CD4-positive, alpha-beta T cell (primary cell): ENCODE results near the gene ABHD16A. TPM values are rescaled to one million over a fixed set of nuclear protein-coding genes. Genes with fewer than 3 reads are reported as not detected.
"Not testable (repeated sequence)": the region's sequence is repeated elsewhere in the genome, so short reads cannot be mapped to it uniquely, and the experiment has no call there.

ENCODE experiments used
- ATAC-seq: fragments of 200-7000 bp; cut with Tn5 transposase; one replicate; pipeline ENCODE4 v1.10.0; 2022; ENCODE audit warnings: mild to moderate bottlenecking; ENCODE audit not compliant: poor library complexity
- CTCF ChIA-PET: fragments of 350-600 bp; sonication (Branson Sonifier 250); formaldehyde crosslinking; loops from one replicate; lab custom pipeline; 2021; ENCODE audit warnings: antibody characterized with exemption, inconsistent platforms; lab: Charles Lee
- POLR2A ChIA-PET: fragments of 350-600 bp; sonication (Branson Sonifier 250); formaldehyde crosslinking; loops from one replicate; lab custom pipeline; 2021; ENCODE audit warnings: antibody characterized with exemption, inconsistent platforms; lab: Charles Lee
- DNase-seq, 14 experiments: peaks; one replicate each; pipeline ENCODE4 v3.0.0-alpha.2; 2013 to 2020; ENCODE audit warnings: mixed read lengths in 2 of 14
- H3K27ac ChIP-seq, 2 donors: one replicate each; pipeline versions ENCODE4 v1.5.1 to v1.7.0; 2013; ENCODE audit warnings: low read length in 2 of 2, low read depth in 1 of 2, mild to moderate bottlenecking in 1 of 2
- H3K27me3 ChIP-seq, 2 experiments: 1 replicate in 1 of 2; 2 replicates in 1 of 2; pipeline versions ENCODE4 v1.6.1 to v1.7.0; 2013; ENCODE audit warnings: low read length in 2 of 2, control low read depth in 1 of 2, mild to moderate bottlenecking in 1 of 2, moderate library complexity in 1 of 2; ENCODE audit not compliant: insufficient read depth in 2 of 2, control insufficient read depth in 1 of 2
- H3K36me3 ChIP-seq: one replicate; pipeline ENCODE4 v1.6.1; 2013; ENCODE audit warnings: low read length, control low read depth; ENCODE audit not compliant: insufficient read depth
- H3K4me1 ChIP-seq: one replicate; pipeline ENCODE4 v1.6.1; 2013; ENCODE audit warnings: low read length, control low read depth; ENCODE audit not compliant: insufficient read depth
- H3K4me3 ChIP-seq: one replicate; pipeline ENCODE4 v1.5.1; 2013; ENCODE audit warnings: mild to moderate bottlenecking, low read length, moderate library complexity
- H3K9me3 ChIP-seq, 2 experiments: 1 replicate in 1 of 2; 2 replicates in 1 of 2; pipeline versions ENCODE4 v1.6.1 to v1.7.0; 2013; ENCODE audit warnings: low read length in 2 of 2, mild to moderate bottlenecking in 2 of 2, control low read depth in 1 of 2, moderate library complexity in 1 of 2; ENCODE audit not compliant: control insufficient read depth in 1 of 2, insufficient read depth in 1 of 2
- H3K27ac Mint-ChIP-seq: one replicate; pipeline ENCODE4 v1.8.0; 2020; ENCODE audit warnings: mixed read lengths
- H3K27me3 Mint-ChIP-seq: one replicate; pipeline ENCODE4 v1.8.0; 2021; ENCODE audit warnings: mixed read lengths
- H3K36me3 Mint-ChIP-seq: one replicate; pipeline ENCODE4 v1.8.0; 2021; ENCODE audit warnings: low read depth, mixed read lengths
- H3K4me1 Mint-ChIP-seq: one replicate; pipeline ENCODE4 v1.8.0; 2021; ENCODE audit warnings: low read depth, mixed read lengths
- H3K4me3 Mint-ChIP-seq: one replicate; pipeline ENCODE4 v1.8.0; 2020; ENCODE audit warnings: mild to moderate bottlenecking, mixed read lengths
- H3K9me3 Mint-ChIP-seq: one replicate; pipeline ENCODE4 v1.8.0; 2020; ENCODE audit warnings: mixed read lengths
- CTCF ChIP-seq: fragments of 200-600 bp; IDR thresholded peaks from one replicate; pipeline ENCODE4 v1.8.0; 2022; ENCODE audit warnings: antibody characterized with exemption, mild to moderate bottlenecking
- intact Hi-C, 2 experiments: fragments of 100-400 bp; cut with DNase I in 1 of 2; cut with micrococcal nuclease in 1 of 2; formaldehyde crosslinking; loops; one replicate each; pipeline versions ENCODE4 v1.15.1 to v1.9.0; 2023 to 2025; cut with DNase I, micrococcal nuclease
- total RNA-seq, 174 experiments: library from RNA in 2 of 174; stranded (reverse) in 2 of 174; gene quantifications; one replicate each; pipeline ENCODE4 v1.2.3 and lab custom pipeline; 2021 to 2026

ABHD16A gene
- total RNA-seq, 2 experiments from 2014 or later, result 52.3 to 59.3 TPM

- ATAC-seq (no peak), DNase-seq (no peak)
- intact Hi-C loops, result no loop called here
- Histone ChIP-seq H3K4me3 (no peak overlapping the region), H3K9me3 (no peaks in the 10 kb centered on the region), H3K27me3 (no peaks in the 10 kb centered on the region), H3K27ac (no peak overlapping the region), H3K4me1 (peaks cover 14% of the 10 kb centered on the region), H3K36me3 (no peaks in the 10 kb centered on the region)
- no peaks in the 10 kb centered on the region for H3K36me3 Mint-ChIP-seq
- no peaks in the 10 kb centered on the region for H3K27me3 Mint-ChIP-seq
- no peak for TF ChIP-seq CTCF
- H3K4me3 Mint-ChIP-seq, result no peak overlapping the region
- CTCF ChIA-PET, result no interaction called here
- POLR2A ChIA-PET, result interaction anchor here (0.7 to 1.9 kb wide), 2 partner anchors 119 to 121 kb away, joined by 3 to 6 read pairs; no protein-coding TSS in a partner anchor
- H3K9me3 Mint-ChIP-seq, result no peaks in the 10 kb centered on the region
- no peak overlapping the region for H3K27ac Mint-ChIP-seq
- H3K4me1 Mint-ChIP-seq, result peaks cover 16% of the 10 kb centered on the region
Measured at GRCh38 chr6:31710523-31711219, 7.5 kb upstream of the ABHD16A start.

- H3K4me3 Mint-ChIP-seq, ATAC-seq, H3K9me3 Mint-ChIP-seq, CTCF ChIA-PET, H3K36me3 Mint-ChIP-seq, H3K36me3 ChIP-seq, H3K27me3 ChIP-seq, H3K27ac Mint-ChIP-seq, intact Hi-C loops, H3K4me3 ChIP-seq, H3K27ac ChIP-seq, H3K9me3 ChIP-seq, DNase-seq, H3K27me3 Mint-ChIP-seq: not testable (repeated sequence)
- POLR2A ChIA-PET, result interaction anchor here (0.6 kb wide), 1 partner anchor 112 kb away, joined by 3 read pairs; no protein-coding TSS in a partner anchor
- peaks cover 14% of the 10 kb centered on the region for H3K4me1 ChIP-seq
- H3K4me1 Mint-ChIP-seq, result peaks cover 14% of the 10 kb centered on the region
Measured at GRCh38 chr6:31709157-31709556, 6.0 kb upstream of the ABHD16A start.

- H3K4me3 Mint-ChIP-seq, result no peak overlapping the region
- CTCF ChIA-PET, result no interaction called here
Measured at GRCh38 chr6:31708224-31708623, 5.1 kb upstream of the ABHD16A start.

More at GRCh38 chr6:31708224-31708623, 5.1 kb upstream of the ABHD16A start:
- no peaks in the 10 kb centered on the region for H3K36me3 Mint-ChIP-seq
- no peaks in the 10 kb centered on the region for H3K27me3 Mint-ChIP-seq
- Histone ChIP-seq H3K27me3 (no peaks in the 10 kb centered on the region), H3K4me1 (peaks cover 20% of the 10 kb centered on the region), H3K9me3 (no peaks in the 10 kb centered on the region), H3K4me3 (no peak overlapping the region), H3K36me3 (no peaks in the 10 kb centered on the region), H3K27ac (no peak overlapping the region)
- POLR2A ChIA-PET, result interaction anchor here (1.8 kb wide), 1 partner anchor 88 kb away, joined by 5 read pairs; no protein-coding TSS in a partner anchor
- no peaks in the 10 kb centered on the region for H3K9me3 Mint-ChIP-seq
- ATAC-seq (no peak), DNase-seq (no peak)
- H3K27ac Mint-ChIP-seq, result no peak overlapping the region
- intact Hi-C loops, result no loop called here
- no peak for TF ChIP-seq CTCF
- peaks cover 12% of the 10 kb centered on the region for H3K4me1 Mint-ChIP-seq
